RWPE2 (cell line): ENCODE measurements around the gene FFAR1.
"Not testable (repeated sequence)": the region's sequence is repeated elsewhere in the genome, so short reads cannot be mapped to it uniquely, and the experiment has no call there.

ENCODE experiments used
- ATAC-seq: fragments of 200-7000 bp; cut with Tn5 transposase; 3 replicates; pipeline ENCODE4 v1.9.1; 2021; ENCODE audit warnings: low read depth
- DNase-seq: peaks from one replicate; pipeline ENCODE4 v3.0.0-alpha.2; 2020; ENCODE audit warnings: low spot score
- H3K27ac ChIP-seq: fragments of 450-650 bp; 2 replicates; pipeline ENCODE4 v1.5.1; 2017; ENCODE audit warnings: mild to moderate bottlenecking; ENCODE audit not compliant: poor library complexity, severe bottlenecking
- H3K27me3 ChIP-seq: fragments of 250-450 bp; sonication (Bioruptor Pico); 2 replicates; pipeline ENCODE4 v1.5.1; 2021; ENCODE audit warnings: mild to moderate bottlenecking, moderate library complexity; ENCODE audit not compliant: insufficient read depth, poor library complexity, severe bottlenecking
- H3K36me3 ChIP-seq: fragments of 250-450 bp; sonication (Bioruptor Pico); 2 replicates; pipeline ENCODE4 v1.5.1; 2020; ENCODE audit warnings: low read depth, mild to moderate bottlenecking, moderate library complexity
- H3K4me1 ChIP-seq: fragments of 250-450 bp; sonication (Bioruptor Pico); 2 replicates; pipeline ENCODE4 v1.5.1; 2021; ENCODE audit warnings: mild to moderate bottlenecking, moderate library complexity; ENCODE audit not compliant: insufficient read depth, poor library complexity, severe bottlenecking
- H3K4me3 ChIP-seq: fragments of 250-450 bp; sonication (Bioruptor Pico); 2 replicates; pipeline ENCODE4 v1.5.1; 2021; ENCODE audit warnings: mild to moderate bottlenecking, moderate library complexity; ENCODE audit not compliant: severe bottlenecking
- H3K9me3 ChIP-seq: fragments of 250-450 bp; sonication (Bioruptor Pico); 2 replicates; pipeline ENCODE4 v1.5.1; 2021; ENCODE audit warnings: mild to moderate bottlenecking, moderate library complexity; ENCODE audit not compliant: severe bottlenecking
- CTCF ChIP-seq: fragments of 450-650 bp; IDR thresholded peaks from one replicate; pipeline ENCODE4 v1.5.1; 2017; ENCODE audit warnings: mild to moderate bottlenecking, moderate library complexity; ENCODE audit not compliant: poor library complexity, severe bottlenecking

Gene FFAR1

DNA sequence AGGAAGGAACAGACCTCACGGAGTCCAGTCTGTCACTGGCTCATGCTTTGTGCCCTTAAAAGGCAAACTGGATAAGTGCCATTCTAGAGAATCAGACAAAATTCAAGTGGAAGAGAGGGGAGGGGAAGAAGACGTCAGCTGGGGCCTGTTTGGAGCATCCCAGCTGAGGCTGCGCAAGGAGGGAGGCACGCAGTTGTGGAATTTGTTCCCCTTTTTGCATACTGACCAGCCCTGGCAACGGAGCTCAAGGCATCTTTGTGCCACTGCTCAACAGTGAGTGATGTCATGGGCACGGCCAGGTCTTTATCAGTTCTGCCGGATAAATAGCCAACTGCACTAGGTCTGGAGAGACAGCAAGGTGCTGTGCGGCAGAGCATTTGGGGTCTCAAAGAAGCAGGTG, 23.0 kb downstream of the FFAR1 start, which contains the start of gene GPR42:
Gene GPR42 (plus strand): TSS at position 347 of the 400 bp plus-strand sequence. CDS start 292 bp downstream, outside the sequence.
- H3K27me3 ChIP-seq: peaks cover 13% of the 10 kb centered on the region
- TF ChIP-seq CTCF: no peak
- DNase-seq: no peak
- no peaks in the 10 kb centered on the region for H3K4me1 ChIP-seq
- no peak for ATAC-seq
- H3K4me3 ChIP-seq: no peak within 1 kb of the TSS
- H3K27ac ChIP-seq: no peak within 1 kb of the TSS
- no peaks in the 10 kb centered on the region for H3K9me3 ChIP-seq
- no peaks in the 10 kb centered on the region for H3K36me3 ChIP-seq

- no peak for TF ChIP-seq CTCF
- Histone ChIP-seq H3K4me1 (no peaks in the 10 kb centered on the region), H3K36me3 (no peaks in the 10 kb centered on the region), H3K27ac (no peak overlapping the region), H3K27me3 (peaks cover 8% of the 10 kb centered on the region), H3K4me3 (no peak overlapping the region), H3K9me3 (no peaks in the 10 kb centered on the region)
- ATAC-seq: no peak
- DNase-seq: no peak
Observed at GRCh38 chr19:35373492-35373891, 25.8 kb downstream of the FFAR1 start.

DNA sequence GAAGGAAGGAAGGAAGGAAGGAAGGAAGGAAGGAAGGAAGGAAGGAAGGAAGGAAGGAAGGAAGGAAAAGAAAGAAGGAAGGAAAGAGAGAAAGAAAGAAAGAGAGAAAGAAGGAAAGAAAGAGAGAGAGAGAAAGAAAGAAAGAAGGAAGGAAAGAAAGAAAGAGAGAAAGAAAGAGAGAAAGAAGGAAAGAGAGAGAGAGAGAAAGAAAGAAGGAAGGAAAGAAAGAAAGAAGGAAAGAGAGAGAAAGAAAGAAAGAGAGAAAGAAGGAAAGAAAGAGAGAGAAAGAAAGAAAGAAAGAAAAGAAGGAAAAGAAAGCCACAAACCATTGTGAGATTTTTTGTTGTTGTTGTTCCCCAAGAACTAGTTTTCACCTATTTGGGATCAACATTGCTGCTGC, 26.3 kb downstream of the FFAR1 start:
- H3K36me3 ChIP-seq, H3K4me3 ChIP-seq, H3K9me3 ChIP-seq, ATAC-seq, DNase-seq, H3K4me1 ChIP-seq, H3K27ac ChIP-seq, H3K27me3 ChIP-seq: not testable (repeated sequence)

- no peaks in the 10 kb centered on the region for H3K36me3 ChIP-seq
- no peak for ATAC-seq
- H3K27ac ChIP-seq: no peak overlapping the region
- no peaks in the 10 kb centered on the region for H3K9me3 ChIP-seq
- H3K4me1 ChIP-seq: no peaks in the 10 kb centered on the region
- DNase-seq: no peak
- H3K4me3 ChIP-seq: no peak overlapping the region
- TF ChIP-seq CTCF: no peak
- H3K27me3 ChIP-seq: no peaks in the 10 kb centered on the region
Observed at GRCh38 chr19:35375505-35376307, 28.0 kb downstream of the FFAR1 start.

DNA sequence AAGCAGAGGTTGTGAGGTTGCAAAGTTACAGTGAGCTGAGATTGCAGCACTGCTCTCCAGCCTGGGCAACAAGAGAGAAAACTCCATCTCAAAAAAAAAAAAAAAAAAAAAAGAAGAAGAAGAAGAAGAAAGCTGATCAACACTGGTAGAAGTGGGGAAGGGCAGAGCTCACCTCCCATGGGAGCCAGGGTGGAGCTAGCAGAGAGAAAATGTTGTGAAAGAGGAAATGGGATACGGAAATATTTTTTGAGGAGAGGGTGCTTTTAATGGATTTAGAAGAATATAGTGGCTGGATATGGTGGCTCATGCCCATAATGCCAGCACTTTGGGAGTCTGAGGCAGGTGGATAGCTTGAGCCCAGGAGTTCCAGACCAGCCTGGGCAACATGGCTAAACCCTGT, 30.0 kb downstream of the FFAR1 start:
- TF ChIP-seq CTCF: no peak
- Histone ChIP-seq H3K36me3 (no peaks in the 10 kb centered on the region), H3K4me3 (no peak overlapping the region), H3K27me3 (no peaks in the 10 kb centered on the region), H3K27ac (no peak overlapping the region), H3K4me1 (no peaks in the 10 kb centered on the region), H3K9me3 (no peaks in the 10 kb centered on the region)
- no peak for DNase-seq
- no peak for ATAC-seq
